Suppressor macrophage (primary cell): ENCODE measurements around the gene MSN.

Source experiments
- DNase-seq, 4 experiments: peaks; one replicate each; pipeline ENCODE4 v3.0.0-alpha.2; 2020 to 2022

Gene MSN

GRCh38 chrX:65674204-65674893 lies 6.9 kb downstream of the MSN start:
- peak; percentile 32 to 75 (median 55) for DNase-seq

- DNase-seq: peak in 2 of 4 experiments; percentile 36 to 38
Observed at GRCh38 chrX:65677954-65678469, 10.6 kb downstream of the MSN start.

GRCh38 chrX:65679071-65679540 lies 11.7 kb downstream of the MSN start:
- peak; percentile 44 to 82 (median 63) for DNase-seq

- no peak for DNase-seq
Observed at GRCh38 chrX:65681810-65682209, 14.4 kb downstream of the MSN start.

GRCh38 chrX:65685112-65685511 lies 17.7 kb downstream of the MSN start:
- no peak for DNase-seq

GRCh38 chrX:65686236-65686635 lies 18.8 kb downstream of the MSN start:
- peak in 3 of 4 experiments; percentile 50 to 53 (median 51) for DNase-seq

- DNase-seq: no peak
Observed at GRCh38 chrX:65687367-65687766, 19.9 kb downstream of the MSN start.

GRCh38 chrX:65688403-65688871 lies 21.0 kb downstream of the MSN start:
- peak; percentile 66 to 81 (median 77) for DNase-seq

- no peak for DNase-seq
Observed at GRCh38 chrX:65689377-65689776, 21.9 kb downstream of the MSN start.

- peak; percentile 56 to 81 (median 68) for DNase-seq
Observed at GRCh38 chrX:65690057-65690855, 22.8 kb downstream of the MSN start.

- no peak for DNase-seq
Observed at GRCh38 chrX:65695849-65696449, 28.5 kb downstream of the MSN start.

- DNase-seq: no peak
Observed at GRCh38 chrX:65696613-65697012, 29.2 kb downstream of the MSN start.

- DNase-seq: peak; percentile 35 to 68 (median 65)
Observed at GRCh38 chrX:65697211-65697641, 29.8 kb downstream of the MSN start.

- peak; percentile 71 to 88 (median 86) for DNase-seq
Observed at GRCh38 chrX:65697915-65698796, 30.7 kb downstream of the MSN start.

- no peak for DNase-seq
Observed at GRCh38 chrX:65702956-65703355, 35.5 kb downstream of the MSN start.

- DNase-seq: no peak
Observed at GRCh38 chrX:65705439-65705838, 38.0 kb downstream of the MSN start.

GRCh38 chrX:65706041-65706828 lies 38.8 kb downstream of the MSN start:
- DNase-seq: peak in 3 of 4 experiments; percentile 28 to 40 (median 39)

- peak in 3 of 4 experiments; percentile 37 to 56 (median 54) for DNase-seq
Observed at GRCh38 chrX:65707151-65707550, 39.7 kb downstream of the MSN start.

- DNase-seq: no peak
Observed at GRCh38 chrX:65712005-65712806, 44.8 kb downstream of the MSN start.

GRCh38 chrX:65718538-65718937 lies 51.1 kb downstream of the MSN start:
- DNase-seq: no peak
